Measurements from ENCODE around the gene INTS7.

INTS7 gene

GRCh38 chr1:212035123-212035834 is at the start of gene INTS7, which contains the start of gene DTL:
INTS7 (minus strand) TSS chr1:212035557; CDS start chr1:212035437, 120 bp downstream.
DTL (plus strand) TSS chr1:212035748; CDS start chr1:212035891, 143 bp downstream.
- intact Hi-C loops (cut with DNase I): loop anchor here (1.0 to 5.0 kb wide), 3 partner anchors 205 to 353 kb away; partner anchors contain the start of genes LPGAT1 and PPP2R5A
- DNase-seq: peak; percentile 96 to 100 (median 98)

- intact Hi-C loops (cut with DNase I): no loop called here
- no peak for DNase-seq
These were observed 47.5 kb upstream of the INTS7 start for GRCh38 chr1:212082765-212083406.

GRCh38 chr1:212078826-212079225 is 43.5 kb upstream of the INTS7 start:
- intact Hi-C loops (cut with DNase I): no loop called here
- no peak for DNase-seq

- intact Hi-C loops (cut with DNase I): no loop called here
These were observed 41.7 kb upstream of the INTS7 start for GRCh38 chr1:212077028-212077427.

GRCh38 chr1:212074856-212075255 is 39.5 kb upstream of the INTS7 start:
- intact Hi-C loops (cut with DNase I): no loop called here
- no peak for DNase-seq

More at GRCh38 chr1:212077028-212077427, 41.7 kb upstream of the INTS7 start:
- DNase-seq: no peak

GRCh38 chr1:212074313-212074712 is 39.0 kb upstream of the INTS7 start:
- no peak for DNase-seq
- intact Hi-C loops (cut with DNase I): no loop called here

GRCh38 chr1:212073490-212073889 is 38.1 kb upstream of the INTS7 start:
- intact Hi-C loops (cut with DNase I): no loop called here
- DNase-seq: no peak

- intact Hi-C loops (cut with DNase I): no loop called here
- DNase-seq: no peak
These were observed 36.7 kb upstream of the INTS7 start for GRCh38 chr1:212072047-212072446.

- DNase-seq: no peak
- intact Hi-C loops (cut with DNase I): loop anchor here (1.0 to 2.0 kb wide), 2 partner anchors 298 to 385 kb away; no protein-coding TSS in a partner anchor
These were observed 35.5 kb upstream of the INTS7 start for GRCh38 chr1:212070720-212071302.

GRCh38 chr1:212067787-212068186 is 32.4 kb upstream of the INTS7 start:
- DNase-seq: no peak
- intact Hi-C loops (cut with DNase I): loop anchor here (5.0 kb wide), 1 partner anchor 225 kb away; no protein-coding TSS in a partner anchor

GRCh38 chr1:212062832-212063438 is 27.6 kb upstream of the INTS7 start:
- intact Hi-C loops (cut with DNase I): loop anchor here (2.0 kb wide), 1 partner anchor 394 kb away; no protein-coding TSS in a partner anchor
- peak in 1 of 10 donors; percentile 43 for DNase-seq

GRCh38 chr1:212060632-212061472 is 25.5 kb upstream of the INTS7 start:
- no peak for DNase-seq
- intact Hi-C loops (cut with DNase I): no loop called here

- DNase-seq: peak in 1 of 10 donors; percentile 36
- intact Hi-C loops (cut with DNase I): no loop called here
These were observed 20.0 kb upstream of the INTS7 start for GRCh38 chr1:212055333-212055732.

- intact Hi-C loops (cut with DNase I): no loop called here
- DNase-seq: no peak
These were observed 18.6 kb upstream of the INTS7 start for GRCh38 chr1:212053993-212054392.

- intact Hi-C loops (cut with DNase I): no loop called here
- DNase-seq: no peak
These were observed 10.6 kb upstream of the INTS7 start for GRCh38 chr1:212045981-212046380.

GRCh38 chr1:212044851-212045250 is 9.5 kb upstream of the INTS7 start:
- peak in 1 of 10 donors; percentile 48 for DNase-seq
- intact Hi-C loops (cut with DNase I): no loop called here

- no peak for DNase-seq
- intact Hi-C loops (cut with DNase I): no loop called here
These were observed 7.1 kb upstream of the INTS7 start for GRCh38 chr1:212042436-212042835.

GRCh38 chr1:212040629-212041412 is 5.5 kb upstream of the INTS7 start:
- intact Hi-C loops (cut with DNase I): no loop called here
- no peak for DNase-seq

GRCh38 chr1:212039622-212040021 is 4.3 kb upstream of the INTS7 start:
- intact Hi-C loops (cut with DNase I): loop anchor here (5.0 kb wide), 1 partner anchor 357 kb away; no protein-coding TSS in a partner anchor
- no peak for DNase-seq
